Thymus (tissue), 11 donors: Measurements from ENCODE around the gene PKD1L1. TPM values are rescaled to one million over a fixed set of nuclear protein-coding genes. Genes with fewer than 3 reads are reported as not detected.

Source experiments
- DNase-seq, 9 donors: peaks; one replicate each; pipeline ENCODE4 v3.0.0-alpha.2; 2013; ENCODE audit warnings: low spot score in 9 of 9, low read depth in 6 of 9, missing footprints in 1 of 9
- H3K27ac ChIP-seq, 2 donors: one replicate each; pipeline ENCODE4 v1.5.1; 2013; ENCODE audit warnings: control low read depth in 1 of 2, low read depth in 1 of 2, low read length in 1 of 2, mild to moderate bottlenecking in 1 of 2, moderate library complexity in 1 of 2
- H3K27me3 ChIP-seq, 2 donors: one replicate each; pipeline ENCODE4 v1.5.1; 2013; ENCODE audit warnings: low read length in 1 of 2; ENCODE audit not compliant: control insufficient read depth in 2 of 2, insufficient read depth in 1 of 2
- H3K36me3 ChIP-seq, 2 donors: one replicate each; pipeline ENCODE4 v1.5.1; 2013; ENCODE audit warnings: low read length in 1 of 2, mild to moderate bottlenecking in 1 of 2, moderate library complexity in 1 of 2; ENCODE audit not compliant: control insufficient read depth in 2 of 2, insufficient read depth in 2 of 2
- H3K4me1 ChIP-seq, 2 donors: one replicate each; pipeline ENCODE4 v1.5.1; 2013; ENCODE audit warnings: low read length in 2 of 2; ENCODE audit not compliant: control insufficient read depth in 2 of 2, insufficient read depth in 2 of 2
- H3K4me3 ChIP-seq, 2 donors: one replicate each; pipeline ENCODE4 v1.5.1; 2013; ENCODE audit warnings: low read length in 2 of 2, control low read depth in 1 of 2, mild to moderate bottlenecking in 1 of 2
- H3K9me3 ChIP-seq, 2 donors: one replicate each; pipeline ENCODE4 v1.5.1; 2013; ENCODE audit warnings: low read length in 1 of 2, mild to moderate bottlenecking in 1 of 2; ENCODE audit not compliant: control insufficient read depth in 2 of 2, insufficient read depth in 1 of 2
- WGBS: extraction: QIAGEN DNeasy Blood & Tissue Kit; methylation state at CpG from one replicate; pipeline ENCODE4 v1.1.7; 2013; 5-methylcytosine and 5-hydroxymethylcytosine counted together
- polyA plus RNA-seq: library from polyadenylated mRNA; stranded (reverse); fragments of 200-250 nt; gene quantifications from one replicate; pipeline ENCODE4 v1.2.3, GENCODE V29; 2013
- total RNA-seq: library from RNA; stranded (reverse); fragments of 120-200 nt; gene quantifications from one replicate; pipeline ENCODE4 v1.2.4, GENCODE V29; 2013
- donor health status: healthy.

Gene PKD1L1
- total and polyA plus RNA-seq, 2 donors = 0.19 to 0.78 TPM

GRCh38 chr7:47788083-47788482 is 160.2 kb downstream of the PKD1L1 start:
- H3K9me3 ChIP-seq = no peaks in the 10 kb centered on the region
- no peaks in the 10 kb centered on the region for H3K36me3 ChIP-seq
- WGBS = 98% methylated on average over 4 of the region's 4 CpGs
- no peaks in the 10 kb centered on the region for H3K4me1 ChIP-seq
- no peaks in the 10 kb centered on the region for H3K27me3 ChIP-seq
- no peak overlapping the region for H3K4me3 ChIP-seq
- DNase-seq = no peak
- no peak overlapping the region for H3K27ac ChIP-seq

- Histone ChIP-seq H3K4me3 (no peak overlapping the region), H3K9me3 (no peaks in the 10 kb centered on the region), H3K4me1 (no peaks in the 10 kb centered on the region), H3K27me3 (no peaks in the 10 kb centered on the region), H3K36me3 (no peaks in the 10 kb centered on the region), H3K27ac (no peak overlapping the region)
- 78% methylated on average over 9 of the region's 9 CpGs for WGBS
- no peak for DNase-seq
Measured at GRCh38 chr7:47787249-47788069, 160.8 kb downstream of the PKD1L1 start.

DNA sequence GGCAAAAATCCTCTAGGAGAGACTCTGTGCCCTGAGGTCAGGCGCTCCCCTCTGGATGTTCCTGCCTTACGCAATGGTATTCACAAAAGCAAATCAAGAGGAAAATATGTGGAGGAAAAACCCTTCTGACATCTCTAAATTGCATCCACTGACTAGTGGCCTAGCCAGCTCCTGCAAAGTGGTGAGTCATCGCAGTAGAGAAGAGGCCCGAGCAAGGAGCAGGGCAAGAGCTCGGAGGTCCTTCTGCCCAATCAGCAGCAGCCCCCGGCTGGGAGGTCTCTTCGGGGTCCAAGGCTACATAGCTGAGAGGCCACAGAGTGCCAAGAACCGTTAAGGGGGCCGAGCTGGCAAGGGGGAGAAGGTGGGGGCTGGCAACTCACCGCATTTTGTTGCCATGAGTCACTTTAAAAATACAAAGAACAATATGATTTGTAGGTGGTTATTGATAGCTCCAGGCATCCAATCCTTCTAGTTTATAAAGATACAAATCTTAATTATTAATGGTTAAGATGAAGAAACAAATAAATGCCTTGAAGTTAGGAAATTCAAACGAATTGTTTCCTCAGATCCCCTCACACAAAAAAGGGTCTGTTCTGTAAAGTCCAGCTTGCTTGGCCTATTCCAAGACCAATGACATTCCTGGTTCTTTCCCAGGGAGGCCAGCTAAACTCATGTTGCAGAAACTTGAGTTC is 161.6 kb downstream of the PKD1L1 start:
- no peak overlapping the region for H3K4me3 ChIP-seq
- H3K27me3 ChIP-seq = no peaks in the 10 kb centered on the region
- DNase-seq = no peak
- H3K36me3 ChIP-seq = no peaks in the 10 kb centered on the region
- H3K4me1 ChIP-seq = no peaks in the 10 kb centered on the region
- H3K9me3 ChIP-seq = no peaks in the 10 kb centered on the region
- 66% methylated on average over 11 of the region's 11 CpGs for WGBS
- H3K27ac ChIP-seq = no peak overlapping the region

- WGBS = 95% methylated on average over 8 of the region's 8 CpGs
- no peak for DNase-seq
- Histone ChIP-seq H3K36me3 (no peaks in the 10 kb centered on the region), H3K27me3 (no peaks in the 10 kb centered on the region), H3K4me1 (no peaks in the 10 kb centered on the region), H3K27ac (no peak overlapping the region), H3K9me3 (no peaks in the 10 kb centered on the region), H3K4me3 (no peak overlapping the region)
Measured at GRCh38 chr7:47785923-47786556, 162.2 kb downstream of the PKD1L1 start.

GRCh38 chr7:47783456-47784223 is 164.6 kb downstream of the PKD1L1 start:
- no peak for DNase-seq
- whole genome bisulfite sequencing = 93% methylated on average over 5 of the region's 5 CpGs
- H3K4me1 ChIP-seq = no peaks in the 10 kb centered on the region
- no peaks in the 10 kb centered on the region for H3K27me3 ChIP-seq
- no peak overlapping the region for H3K27ac ChIP-seq
- no peak overlapping the region for H3K4me3 ChIP-seq
- H3K36me3 ChIP-seq = no peaks in the 10 kb centered on the region
- H3K9me3 ChIP-seq = no peaks in the 10 kb centered on the region

- Histone ChIP-seq H3K4me3 (no peak overlapping the region), H3K9me3 (no peaks in the 10 kb centered on the region), H3K27me3 (no peaks in the 10 kb centered on the region), H3K4me1 (no peaks in the 10 kb centered on the region), H3K27ac (no peak overlapping the region), H3K36me3 (no peaks in the 10 kb centered on the region)
- no peak for DNase-seq
- 96% methylated on average over 4 of the region's 4 CpGs for WGBS
Measured at GRCh38 chr7:47782792-47783191, 165.5 kb downstream of the PKD1L1 start.

DNA sequence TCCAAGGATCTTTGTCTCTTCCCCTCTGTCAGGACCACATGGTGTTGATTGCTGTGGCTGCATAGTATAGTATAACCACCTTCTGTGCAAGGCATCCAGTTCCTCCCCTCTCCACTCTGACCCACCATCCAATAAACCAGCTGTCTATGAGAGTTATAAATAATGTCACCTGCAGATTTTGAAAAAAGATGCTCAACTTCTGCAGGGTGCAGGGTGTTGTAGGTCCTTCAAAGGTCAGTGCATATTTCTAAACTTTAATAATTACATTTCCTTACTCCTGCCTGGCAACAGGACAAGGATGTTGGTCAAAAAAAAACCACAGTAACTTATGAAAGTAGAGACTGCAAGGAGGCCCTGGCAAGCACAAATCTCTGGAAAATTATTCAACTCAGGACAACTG is 166.2 kb downstream of the PKD1L1 start:
- H3K27me3 ChIP-seq = no peaks in the 10 kb centered on the region
- H3K4me1 ChIP-seq = no peaks in the 10 kb centered on the region
- no peak for DNase-seq
- H3K27ac ChIP-seq = no peak overlapping the region
- no peak overlapping the region for H3K4me3 ChIP-seq
- H3K9me3 ChIP-seq = no peaks in the 10 kb centered on the region
- no peaks in the 10 kb centered on the region for H3K36me3 ChIP-seq

GRCh38 chr7:47780555-47780954 is 167.7 kb downstream of the PKD1L1 start:
- H3K27ac ChIP-seq = no peak overlapping the region
- H3K27me3 ChIP-seq = no peaks in the 10 kb centered on the region
- H3K36me3 ChIP-seq = no peaks in the 10 kb centered on the region
- no peak for DNase-seq
- no peaks in the 10 kb centered on the region for H3K9me3 ChIP-seq
- no peak overlapping the region for H3K4me3 ChIP-seq
- no peaks in the 10 kb centered on the region for H3K4me1 ChIP-seq
- 97% methylated on average over 5 of the region's 5 CpGs for WGBS
